Neuronal stem cell (in vitro differentiated cells): ENCODE results near the gene HOXA3.

Experiments used
- DNase-seq: peaks from one replicate; pipeline ENCODE4 v3.0.0-alpha.2; 2013; ENCODE audit warnings: low spot score
- H2AFZ ChIP-seq: one replicate; pipeline ENCODE4 v1.6.1; 2013; ENCODE audit warnings: mild to moderate bottlenecking, low read length, inconsistent platforms
- H2AK5ac ChIP-seq: 2 replicates; pipeline ENCODE4 v1.6.1; 2013; ENCODE audit warnings: low read depth, mild to moderate bottlenecking, inconsistent platforms, low read length, moderate library complexity, mixed read lengths
- H2BK120ac ChIP-seq: 2 replicates; pipeline ENCODE4 v1.6.1; 2013; ENCODE audit warnings: low read depth, mild to moderate bottlenecking, inconsistent platforms, low read length, moderate library complexity, mixed read lengths
- H2BK12ac ChIP-seq: one replicate; pipeline ENCODE4 v1.6.1; 2013; ENCODE audit warnings: low read length, inconsistent platforms
- H2BK15ac ChIP-seq: 2 replicates; pipeline ENCODE4 v1.6.1; 2013; ENCODE audit warnings: mild to moderate bottlenecking, low read length, inconsistent platforms, mixed read lengths
- H2BK5ac ChIP-seq: one replicate; pipeline ENCODE4 v1.6.1; 2013; ENCODE audit warnings: inconsistent platforms, mild to moderate bottlenecking, low read length, moderate library complexity
- H3K14ac ChIP-seq: one replicate; pipeline ENCODE4 v1.6.1; 2013; ENCODE audit warnings: low read length, inconsistent platforms
- H3K18ac ChIP-seq: 2 replicates; pipeline ENCODE4 v1.6.1; 2013; ENCODE audit warnings: low read length, inconsistent platforms
- H3K23ac ChIP-seq: 2 replicates; pipeline ENCODE4 v1.6.1; 2013; ENCODE audit warnings: low read depth, mild to moderate bottlenecking, mixed read lengths, low read length, inconsistent platforms; ENCODE audit not compliant: poor library complexity
- H3K27ac ChIP-seq: replicated peaks from 3 replicates; pipeline ENCODE4 v1.5.1; 2013; ENCODE audit warnings: low read length, inconsistent platforms
- H3K27me3 ChIP-seq, 3 experiments: 2 replicates each; pipeline ENCODE4 v1.6.1; 2013; ENCODE audit warnings: low read length in 3 of 3, mild to moderate bottlenecking in 2 of 3, inconsistent platforms in 1 of 3, low read depth in 1 of 3, mixed read lengths in 1 of 3, moderate library complexity in 1 of 3; ENCODE audit not compliant: control insufficient read depth in 3 of 3, insufficient read depth in 3 of 3
- H3K36me3 ChIP-seq, 2 donors: replicated peaks in 1 of 2; 2 replicates each; pipeline ENCODE4 v1.6.1; 2013; ENCODE audit warnings: low read length in 2 of 2; ENCODE audit not compliant: control insufficient read depth in 2 of 2, insufficient read depth in 2 of 2
- H3K4ac ChIP-seq: 2 replicates; pipeline ENCODE4 v1.6.1; 2013; ENCODE audit warnings: inconsistent platforms, mild to moderate bottlenecking, low read length, moderate library complexity
- H3K4me1 ChIP-seq, 2 donors: 1 replicate in 1 of 2; 2 replicates in 1 of 2; pipeline ENCODE4 v1.6.1; 2013; ENCODE audit warnings: low read length in 2 of 2, low read depth in 1 of 2; ENCODE audit not compliant: control insufficient read depth in 2 of 2, insufficient read depth in 1 of 2
- H3K4me2 ChIP-seq: one replicate; pipeline ENCODE4 v1.6.1; 2013; ENCODE audit warnings: mild to moderate bottlenecking, low read length, inconsistent platforms; ENCODE audit not compliant: insufficient read depth, poor library complexity, severe bottlenecking
- H3K4me3 ChIP-seq, 2 donors: 2 replicates each; pipeline ENCODE4 v1.5.1; 2013; ENCODE audit warnings: low read length in 2 of 2, mild to moderate bottlenecking in 2 of 2, inconsistent platforms in 1 of 2, moderate library complexity in 1 of 2
- H3K79me1 ChIP-seq: one replicate; pipeline ENCODE4 v1.6.1; 2013; ENCODE audit warnings: low read depth, mild to moderate bottlenecking, inconsistent platforms, low read length, moderate library complexity
- H3K9ac ChIP-seq: one replicate; pipeline ENCODE4 v1.6.1; 2013; ENCODE audit warnings: mild to moderate bottlenecking, low read depth, low read length, inconsistent platforms; ENCODE audit not compliant: poor library complexity
- H3K9me3 ChIP-seq, 2 donors: replicated peaks in 1 of 2; 2 replicates each; pipeline versions ENCODE3 to v1.6.1; 2013; ENCODE audit warnings: low read length in 2 of 2, mild to moderate bottlenecking in 2 of 2, inconsistent platforms in 1 of 2, low read depth in 1 of 2, mixed read lengths in 1 of 2, moderate library complexity in 1 of 2; ENCODE audit not compliant: control insufficient read depth in 2 of 2, insufficient read depth in 1 of 2
- H4K8ac ChIP-seq: one replicate; pipeline ENCODE4 v1.6.1; 2013; ENCODE audit warnings: low read depth, mild to moderate bottlenecking, inconsistent platforms, low read length, moderate library complexity
- H4K91ac ChIP-seq: one replicate; pipeline ENCODE4 v1.6.1; 2013; ENCODE audit warnings: low read length, low read depth, mild to moderate bottlenecking, inconsistent platforms; ENCODE audit not compliant: poor library complexity
- WGBS, 2 donors: extraction: QIAGEN DNeasy Blood & Tissue Kit; methylation state at CpG; one replicate each; pipeline ENCODE4 v1.1.7; 2013; ENCODE audit warnings: missing lambda C conversion rate in 2 of 2, mixed read lengths in 1 of 2; ENCODE audit not compliant: insufficient read length in 2 of 2, insufficient replicate concordance in 1 of 2; ENCODE audit errors: extremely low coverage in 2 of 2; 5-methylcytosine and 5-hydroxymethylcytosine counted together

HOXA3 gene

DNA sequence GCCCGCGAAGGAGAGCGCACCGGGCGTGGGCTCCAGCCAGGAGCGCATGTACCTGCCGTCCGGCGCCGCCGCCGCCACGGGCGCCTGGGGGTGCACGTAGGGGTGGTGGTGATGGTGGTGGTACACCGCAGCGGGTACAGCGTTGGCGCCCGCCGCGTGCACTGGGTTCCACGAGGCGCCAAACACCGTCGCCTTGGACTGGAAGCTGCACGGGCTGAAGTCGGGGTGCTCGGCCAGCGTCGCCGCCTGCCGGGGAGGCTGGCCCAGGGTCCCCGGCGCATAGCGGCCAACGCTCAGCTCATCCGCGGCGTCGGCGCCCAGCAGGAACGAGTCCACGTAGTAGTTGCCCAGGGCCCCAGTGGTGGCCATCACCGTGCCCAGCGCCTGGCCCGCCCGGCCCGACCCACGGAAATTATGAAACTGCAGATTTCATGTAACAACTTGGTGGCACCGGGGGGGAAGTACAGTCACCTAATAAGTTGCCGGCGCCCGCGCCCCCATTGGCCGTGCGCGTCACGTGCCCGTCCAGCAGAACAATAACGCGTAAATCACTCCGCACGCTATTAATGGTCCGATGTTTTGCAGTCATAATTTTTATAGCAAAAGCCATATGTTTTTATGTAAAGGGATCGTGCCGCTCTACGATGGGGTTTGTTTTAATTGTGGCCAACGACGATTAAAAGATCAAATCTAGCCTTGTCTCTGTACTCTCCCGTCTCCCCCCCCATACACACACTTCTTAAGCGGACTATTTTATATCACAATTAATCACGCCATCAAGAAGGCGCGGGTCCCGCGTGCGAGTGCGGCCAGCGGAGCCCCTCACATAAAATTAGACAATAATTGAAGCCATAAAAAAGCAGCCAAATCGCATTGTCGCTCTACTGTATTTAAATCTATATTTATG, 13.0 kb upstream of the HOXA3 start, which contains the start of gene HOXA9:
Gene HOXA9 (minus strand): TSS at position 449 of the 907 bp plus-strand sequence. CDS start 80 bp downstream, at position 369.
- Histone ChIP-seq H3K4me3 (peak within 1 kb of the TSS in 1 of 2 donors; percentile 33), H3K23ac (peak within 1 kb of the TSS; percentile 89), H2AK5ac (no peak within 1 kb of the TSS), H3K4me1 (no peaks in the 10 kb centered on the region), H2AFZ (peak within 1 kb of the TSS; percentile 73), H2BK120ac (peak within 1 kb of the TSS; percentile 61), H3K36me3 (no peaks in the 10 kb centered on the region), H3K14ac (no peak within 1 kb of the TSS), H2BK12ac (no peak within 1 kb of the TSS), H2BK15ac (no peak within 1 kb of the TSS), H3K9ac (no peak within 1 kb of the TSS), H3K18ac (no peak within 1 kb of the TSS), H3K4ac (no peak within 1 kb of the TSS), H4K8ac (no peak within 1 kb of the TSS), H4K91ac (no peak within 1 kb of the TSS), H3K4me2 (peak within 1 kb of the TSS; percentile 32), H3K79me1 (peaks cover 2% of the 10 kb centered on the region), H3K27ac (no peak within 1 kb of the TSS), H3K27me3 (peaks cover 76 to 97% (median 94%) of the 10 kb centered on the region in 3 experiments), H3K9me3 (peaks cover 0 to 27% of the 10 kb centered on the region in 2 donors), H2BK5ac (no peak within 1 kb of the TSS)
- DNase-seq, result no peak
- WGBS, 2 donors, result no CpG with 5 or more reads among the region's 82 CpGs

DNA sequence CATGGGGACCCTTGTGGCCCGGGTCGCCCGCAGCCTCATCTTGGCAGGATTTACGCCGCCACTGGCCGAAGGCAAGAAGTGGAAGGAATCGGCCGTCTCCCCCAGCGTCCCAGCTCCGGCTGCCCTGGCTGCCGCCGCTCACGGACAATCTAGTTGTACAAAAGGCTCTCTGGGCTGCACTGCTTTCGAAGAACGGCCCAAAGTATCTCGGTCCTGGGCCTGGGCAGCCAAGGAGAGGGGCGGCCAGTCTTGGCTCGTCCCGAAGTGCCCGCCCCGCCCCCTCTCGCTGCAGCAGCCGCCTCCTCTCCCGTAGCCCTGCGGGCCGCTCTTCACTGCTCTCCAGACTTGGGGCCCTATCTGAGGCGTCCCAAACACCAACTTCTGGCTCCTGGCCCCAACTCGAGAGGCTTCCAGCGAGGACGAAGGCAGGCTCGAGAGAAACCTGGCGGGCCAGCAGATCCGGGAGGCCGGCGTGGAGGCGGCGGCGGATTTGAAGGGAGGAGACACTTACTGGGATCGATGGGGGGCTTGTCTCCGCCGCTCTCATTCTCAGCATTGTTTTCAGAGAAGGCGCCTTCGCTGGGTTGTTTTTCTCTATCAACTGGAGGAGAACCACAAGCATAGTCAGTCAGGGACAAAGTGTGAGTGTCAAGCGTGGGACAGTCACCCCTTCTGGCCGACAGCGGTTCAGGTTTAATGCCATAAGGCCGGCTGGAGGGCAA, 12.1 kb upstream of the HOXA3 start:
- Histone ChIP-seq H3K4ac (no peak overlapping the region), H3K4me3 (no peak overlapping the region), H3K18ac (no peak overlapping the region), H4K8ac (no peak overlapping the region), H4K91ac (no peak overlapping the region), H3K14ac (no peak overlapping the region), H2AFZ (peak overlapping the region; percentile 73), H2BK5ac (no peak overlapping the region), H3K9ac (no peak overlapping the region), H2BK15ac (no peak overlapping the region), H3K4me2 (peak overlapping the region; percentile 32), H3K23ac (peak overlapping the region; percentile 89), H3K9me3 (peaks cover 6 to 30% of the 10 kb centered on the region in 2 donors), H2BK120ac (no peak overlapping the region), H3K27ac (no peak overlapping the region), H3K27me3 (peaks cover 73 to 97% (median 94%) of the 10 kb centered on the region in 3 experiments), H2BK12ac (no peak overlapping the region), H3K36me3 (no peaks in the 10 kb centered on the region), H3K79me1 (peaks cover 2% of the 10 kb centered on the region), H2AK5ac (no peak overlapping the region), H3K4me1 (no peaks in the 10 kb centered on the region)
- no peak for DNase-seq
- no CpG with 5 or more reads among the region's 47 CpGs for WGBS, 2 donors

DNA sequence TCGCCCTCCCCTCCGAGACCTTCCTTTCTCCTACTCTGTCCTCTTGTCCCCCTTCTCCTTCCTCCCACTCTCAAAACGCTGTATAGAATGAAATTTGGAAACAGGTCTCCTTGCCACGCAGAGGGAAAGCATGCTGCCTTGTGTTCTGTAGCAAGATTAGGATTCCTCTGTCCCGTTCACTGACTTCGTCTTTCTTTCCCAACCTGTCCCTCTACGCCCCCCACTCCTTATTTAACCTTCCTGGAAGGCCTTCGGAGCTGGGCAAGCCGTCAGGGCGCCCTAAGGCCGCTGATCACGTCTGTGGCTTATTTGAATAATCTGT, 11.6 kb upstream of the HOXA3 start:
- no peak overlapping the region for H3K23ac ChIP-seq
- peaks cover 2% of the 10 kb centered on the region for H3K79me1 ChIP-seq
- H2BK120ac ChIP-seq, result no peak overlapping the region
- H2BK5ac ChIP-seq, result no peak overlapping the region
- H3K4me1 ChIP-seq, result no peaks in the 10 kb centered on the region
- no peaks in the 10 kb centered on the region for H3K36me3 ChIP-seq
- H3K9ac ChIP-seq, result no peak overlapping the region
- H4K8ac ChIP-seq, result no peak overlapping the region
- no peak overlapping the region for H3K18ac ChIP-seq
- no peak overlapping the region for H2BK15ac ChIP-seq
- H3K9me3 ChIP-seq, result peaks cover 12 to 30% of the 10 kb centered on the region in 2 donors
- H2AK5ac ChIP-seq, result no peak overlapping the region
- no peak overlapping the region for H3K4me2 ChIP-seq
- no peak overlapping the region for H4K91ac ChIP-seq
- no peak overlapping the region for H3K27ac ChIP-seq
- H2BK12ac ChIP-seq, result no peak overlapping the region
- no peak overlapping the region for H3K4ac ChIP-seq
- H2AFZ ChIP-seq, result peak overlapping the region; percentile 73
- no peak overlapping the region for H3K4me3 ChIP-seq
- H3K27me3 ChIP-seq, result peaks cover 73 to 97% (median 95%) of the 10 kb centered on the region in 3 experiments
- WGBS, 2 donors, result no CpG with 5 or more reads among the region's 12 CpGs
- H3K14ac ChIP-seq, result no peak overlapping the region
- no peak for DNase-seq
